Astrocyte of the cerebellum (primary cell): ENCODE data around the gene BIN2.

Experiments
- DNase-seq: peaks from one replicate; pipeline ENCODE4 v3.0.0-alpha.2; 2011; ENCODE audit warnings: low read depth
- H3K4me3 ChIP-seq: 2 replicates; pipeline ENCODE4 v1.5.1; 2011; ENCODE audit warnings: mild to moderate bottlenecking, low read depth, low read length, moderate library complexity
- CTCF ChIP-seq: IDR thresholded peaks from 2 replicates; pipeline ENCODE4 v1.5.1; 2012; ENCODE audit warnings: low read length, low read depth, moderate library complexity, mild to moderate bottlenecking; ENCODE audit errors: missing control alignments
- in situ Hi-C: cut with HindIII; loops from 2 replicates; pipeline ENCODE4 v1.10.0; 2017; ENCODE audit warnings: low sequenced_read_pairs

Gene BIN2

GRCh38 chr12:51238510-51239334, 85.3 kb downstream of the BIN2 start, which contains the start of gene DAZAP2:
Gene DAZAP2 (plus strand): TSS chr12:51238826. CDS start chr12:51238908, 82 bp downstream.
- in situ Hi-C loops = no loop called here
- peak; percentile 85 for DNase-seq

GRCh38 chr12:51238037-51238509, 85.9 kb downstream of the BIN2 start:
- no peak for DNase-seq
- in situ Hi-C loops = no loop called here
- no peak for TF ChIP-seq CTCF
- H3K4me3 ChIP-seq = peak overlapping the region; percentile 100

More at GRCh38 chr12:51238510-51239334, 85.3 kb downstream of the BIN2 start, which contains the start of gene DAZAP2:
- TF ChIP-seq CTCF = peak; percentile 1
- H3K4me3 ChIP-seq = peak within 1 kb of the TSS; percentile 100

- in situ Hi-C loops = no loop called here
- TF ChIP-seq CTCF = no peak
- H3K4me3 ChIP-seq = no peak overlapping the region
- DNase-seq = no peak
Measured at GRCh38 chr12:51234530-51234929, 89.4 kb downstream of the BIN2 start.

DNA sequence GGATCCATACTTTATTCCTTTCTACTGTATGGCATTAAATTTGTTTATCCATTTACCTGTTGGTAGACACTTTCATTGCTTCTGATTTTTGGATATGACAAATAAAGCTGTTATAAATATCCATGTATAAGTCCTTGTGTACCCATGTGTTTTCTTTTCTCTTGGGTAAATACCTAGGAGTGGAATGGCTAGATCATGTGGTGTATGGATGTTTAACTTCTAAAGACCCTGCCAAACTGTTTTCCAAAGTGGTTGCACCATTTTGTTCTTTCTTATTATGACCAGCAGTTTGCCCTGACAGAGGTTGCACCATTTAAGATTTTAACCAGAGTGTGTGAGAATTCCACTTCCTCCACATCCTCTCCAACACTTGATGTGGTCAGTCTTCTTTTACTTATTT, 91.3 kb downstream of the BIN2 start:
- DNase-seq = no peak
- no peak overlapping the region for H3K4me3 ChIP-seq
- no peak for TF ChIP-seq CTCF
- in situ Hi-C loops = no loop called here
